Activated CD4-positive, alpha-beta T cell treated with anti-CD3 and anti-CD28 coated beads, Interleukin-2, amount 10 ng/mL, durations not matched to agents 7 days and 5 days (primary cell): ENCODE measurements around the gene UBAP1L. TPM values are rescaled to one million over a fixed set of nuclear protein-coding genes. Genes with fewer than 3 reads are reported as not detected.
"Not testable (repeated sequence)": the region's sequence is repeated elsewhere in the genome, so short reads cannot be mapped to it uniquely, and the experiment has no call there.

Experiments used
- CTCF ChIA-PET: fragments of 350-600 bp; sonication (Branson Sonifier 250); formaldehyde crosslinking; loops from one replicate; lab custom pipeline; 2021; ENCODE audit warnings: antibody characterized with exemption; lab: Charles Lee
- POLR2A ChIA-PET: fragments of 350-600 bp; sonication (Branson Sonifier 250); formaldehyde crosslinking; loops from one replicate; lab custom pipeline; 2021; ENCODE audit warnings: antibody characterized with exemption; lab: Charles Lee
- DNase-seq: peaks from one replicate; pipeline ENCODE4 v3.0.0-alpha.2; 2020
- H3K27ac Mint-ChIP-seq: one replicate; pipeline ENCODE4 v1.8.0; 2021; ENCODE audit warnings: mild to moderate bottlenecking, moderate library complexity, mixed read lengths
- H3K27me3 Mint-ChIP-seq: one replicate; pipeline ENCODE4 v1.8.0; 2021; ENCODE audit warnings: mixed read lengths
- H3K36me3 Mint-ChIP-seq: one replicate; pipeline ENCODE4 v1.8.0; 2021; ENCODE audit warnings: low read depth, mixed read lengths
- H3K4me1 Mint-ChIP-seq: one replicate; pipeline ENCODE4 v1.8.0; 2021; ENCODE audit warnings: mixed read lengths
- H3K4me3 Mint-ChIP-seq: one replicate; pipeline ENCODE4 v1.8.0; 2021; ENCODE audit warnings: mild to moderate bottlenecking, moderate library complexity, mixed read lengths
- H3K9me3 Mint-ChIP-seq: one replicate; pipeline ENCODE4 v1.8.0; 2021; ENCODE audit warnings: mixed read lengths
- total RNA-seq, 2 experiments: library from RNA; stranded (reverse); gene quantifications; one replicate each; pipeline ENCODE4 v1.2.3, GENCODE V29; 2021

UBAP1L gene
- total RNA-seq = 1 to 10 TPM; 3.8 to 5.3 TPM

DNA sequence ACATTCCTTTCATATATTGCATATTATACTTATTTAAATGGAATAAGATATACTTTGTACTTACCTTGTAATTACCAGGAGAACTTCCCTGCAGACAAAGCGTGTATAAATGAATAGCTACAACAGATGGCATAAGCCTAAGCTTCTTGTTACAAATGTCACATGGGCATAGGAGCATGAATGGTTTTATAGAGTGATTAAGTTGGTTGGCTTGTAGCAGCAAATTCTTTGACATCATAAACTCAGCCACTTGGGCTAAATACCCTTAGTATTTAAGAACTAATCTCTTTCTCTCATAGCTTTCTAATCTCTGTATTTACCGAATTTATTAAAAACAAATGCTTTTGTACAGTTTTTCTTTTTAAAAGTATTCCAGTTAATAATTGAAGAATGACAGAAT, at the start of gene UBAP1L:
Gene UBAP1L, minus strand, starts transcription at position 115 of the 400 bp plus-strand sequence. CDS start 8,985 bp downstream, outside the sequence.
- DNase-seq = no peak
- peaks cover 34% of the 10 kb centered on the region for H3K36me3 Mint-ChIP-seq
- no peak within 1 kb of the TSS for H3K4me3 Mint-ChIP-seq
- no peaks in the 10 kb centered on the region for H3K9me3 Mint-ChIP-seq
- no peak within 1 kb of the TSS for H3K27ac Mint-ChIP-seq
- POLR2A ChIA-PET = no interaction called here
- no peaks in the 10 kb centered on the region for H3K27me3 Mint-ChIP-seq
- no peaks in the 10 kb centered on the region for H3K4me1 Mint-ChIP-seq
- CTCF ChIA-PET = interaction anchor here (1.0 to 1.6 kb wide), 4 partner anchors 9 to 71 kb away, joined by 3 to 6 read pairs (median 4); no protein-coding TSS in a partner anchor

- Mint-ChIP-seq H3K9me3 (no peaks in the 10 kb centered on the region), H3K4me1 (peaks cover 2% of the 10 kb centered on the region), H3K36me3 (peaks cover 11% of the 10 kb centered on the region), H3K4me3 (no peak overlapping the region), H3K27me3 (no peaks in the 10 kb centered on the region), H3K27ac (no peak overlapping the region)
- DNase-seq = no peak
- ChIA-PET CTCF (no interaction called here), POLR2A (interaction anchor here (0.6 kb wide), 1 partner anchor 107 kb away, joined by 4 read pairs; no protein-coding TSS in a partner anchor)
Observed at GRCh38 chr15:65164139-65164538, 49.1 kb upstream of the UBAP1L start.

GRCh38 chr15:65163041-65163440, 48.0 kb upstream of the UBAP1L start:
- Mint-ChIP-seq H3K9me3 (no peaks in the 10 kb centered on the region), H3K36me3 (peaks cover 11% of the 10 kb centered on the region), H3K27ac (no peak overlapping the region), H3K27me3 (no peaks in the 10 kb centered on the region), H3K4me3 (no peak overlapping the region), H3K4me1 (peaks cover 2% of the 10 kb centered on the region)
- no peak for DNase-seq
- ChIA-PET CTCF (interaction anchor here (0.9 kb wide), 1 partner anchor 18 kb away, joined by 4 read pairs; no protein-coding TSS in a partner anchor), POLR2A (no interaction called here)

DNA sequence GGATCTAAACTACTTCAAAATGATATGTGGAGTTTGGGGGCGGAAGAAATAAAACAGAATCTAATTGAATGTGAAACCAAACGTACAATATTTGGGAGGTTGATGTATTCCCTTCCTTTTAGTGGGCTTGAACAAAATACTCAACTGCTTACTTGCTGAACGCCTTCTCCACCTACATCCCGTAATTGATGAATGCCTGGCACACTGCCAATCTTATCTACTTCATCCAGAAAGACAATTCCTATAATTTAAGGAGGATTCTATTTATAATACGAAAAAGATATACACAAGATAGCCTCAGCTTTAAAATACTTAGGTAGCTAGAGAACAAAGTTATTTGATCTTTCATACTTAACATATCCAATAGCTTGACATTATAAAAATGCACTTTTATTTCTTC, 41.7 kb upstream of the UBAP1L start:
- Mint-ChIP-seq H3K4me1 (no peaks in the 10 kb centered on the region), H3K27ac (no peak overlapping the region), H3K27me3 (no peaks in the 10 kb centered on the region), H3K4me3 (no peak overlapping the region), H3K36me3 (peaks cover 33% of the 10 kb centered on the region), H3K9me3 (no peaks in the 10 kb centered on the region)
- ChIA-PET POLR2A (no interaction called here), CTCF (interaction anchor here (1.0 kb wide), 1 partner anchor 141 kb away, joined by 3 read pairs; no protein-coding TSS in a partner anchor)
- no peak for DNase-seq

GRCh38 chr15:65154720-65155119, 39.7 kb upstream of the UBAP1L start:
- Mint-ChIP-seq H3K4me3 (no peak overlapping the region), H3K27me3 (no peaks in the 10 kb centered on the region), H3K4me1 (no peaks in the 10 kb centered on the region), H3K36me3 (peaks cover 36% of the 10 kb centered on the region), H3K27ac (no peak overlapping the region), H3K9me3 (no peaks in the 10 kb centered on the region)
- ChIA-PET CTCF (no interaction called here), POLR2A (no interaction called here)
- no peak for DNase-seq

DNA sequence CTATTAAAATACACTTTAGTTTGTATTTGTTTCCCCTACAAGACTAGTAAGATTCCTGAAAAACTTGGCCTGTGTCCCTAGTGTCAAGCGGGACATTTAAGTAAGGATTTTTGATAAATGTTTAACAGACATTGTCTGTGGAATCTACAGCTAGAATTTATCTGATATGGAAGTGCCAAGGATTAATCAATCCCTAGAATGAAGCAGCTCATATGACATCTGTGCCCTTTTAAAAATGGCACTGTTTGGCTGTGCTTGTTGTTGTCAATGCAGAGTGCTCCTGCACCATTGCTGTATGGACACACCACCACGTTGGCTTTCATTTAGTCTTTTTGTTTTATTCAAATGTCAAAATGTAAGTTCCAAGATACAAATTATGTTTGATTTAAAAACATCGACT, 32.9 kb upstream of the UBAP1L start:
- ChIA-PET POLR2A (no interaction called here), CTCF (interaction anchor here (0.9 kb wide), 1 partner anchor 31 kb away, joined by 4 read pairs; no protein-coding TSS in a partner anchor)
- peaks cover 17% of the 10 kb centered on the region for H3K36me3 Mint-ChIP-seq
- H3K4me1 Mint-ChIP-seq = no peaks in the 10 kb centered on the region
- H3K27me3 Mint-ChIP-seq = no peaks in the 10 kb centered on the region
- H3K4me3 Mint-ChIP-seq = no peak overlapping the region
- DNase-seq = no peak
- H3K27ac Mint-ChIP-seq = no peak overlapping the region
- no peaks in the 10 kb centered on the region for H3K9me3 Mint-ChIP-seq

DNA sequence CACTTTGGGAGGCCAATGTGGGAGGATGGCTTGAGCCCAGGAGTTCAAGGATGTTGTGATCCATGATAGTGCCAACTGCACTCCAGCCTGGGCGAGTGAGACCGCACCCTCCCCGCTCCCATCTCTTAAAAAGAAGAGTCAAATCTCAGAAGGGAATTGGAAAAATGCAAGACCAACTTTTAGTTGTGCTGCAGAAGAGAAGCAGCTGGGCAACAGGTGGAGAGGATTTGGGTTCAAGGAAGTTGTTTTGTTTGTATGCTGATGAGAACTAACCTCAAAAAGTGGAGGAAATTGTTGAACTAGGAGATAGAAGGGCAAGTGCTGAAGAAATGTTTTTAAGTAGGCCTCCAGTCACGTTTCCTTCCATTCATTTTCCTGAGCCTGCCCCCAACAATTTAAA, 31.4 kb upstream of the UBAP1L start:
- DNase-seq = no peak
- H3K4me1 Mint-ChIP-seq = no peaks in the 10 kb centered on the region
- H3K4me3 Mint-ChIP-seq = no peak overlapping the region
- POLR2A ChIA-PET = no interaction called here
- CTCF ChIA-PET = no interaction called here
- no peak overlapping the region for H3K27ac Mint-ChIP-seq
- H3K27me3 Mint-ChIP-seq = no peaks in the 10 kb centered on the region
- no peaks in the 10 kb centered on the region for H3K9me3 Mint-ChIP-seq
- H3K36me3 Mint-ChIP-seq = peaks cover 11% of the 10 kb centered on the region

DNA sequence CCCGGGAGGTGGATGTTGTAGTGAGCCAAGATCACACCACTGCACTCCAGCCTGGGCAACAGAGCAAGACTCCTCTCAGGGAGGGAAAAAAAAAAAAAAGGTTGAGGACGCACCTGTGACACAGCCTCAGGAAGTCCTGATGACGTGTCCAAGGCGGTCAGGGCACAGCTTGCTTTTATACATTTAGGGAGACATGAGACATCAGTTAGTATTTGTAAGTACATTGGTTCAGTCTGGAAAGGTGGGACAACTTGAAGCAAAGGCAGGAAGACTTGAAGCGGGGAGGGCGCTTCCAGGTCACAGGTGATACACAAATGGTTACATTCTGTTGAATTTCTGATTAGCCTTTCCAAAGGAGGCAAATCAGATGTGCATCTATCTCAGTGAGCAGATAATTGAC, 23.6 kb upstream of the UBAP1L start:
- H3K9me3 Mint-ChIP-seq, DNase-seq, H3K4me3 Mint-ChIP-seq, H3K27ac Mint-ChIP-seq, H3K27me3 Mint-ChIP-seq, H3K36me3 Mint-ChIP-seq, H3K4me1 Mint-ChIP-seq, POLR2A ChIA-PET: not testable (repeated sequence)
- CTCF ChIA-PET = interaction anchor here (0.6 to 0.7 kb wide), 2 partner anchors 24 to 1243 kb away, joined by 3 to 5 read pairs; partner anchors contain the start of gene UBAP1L

DNA sequence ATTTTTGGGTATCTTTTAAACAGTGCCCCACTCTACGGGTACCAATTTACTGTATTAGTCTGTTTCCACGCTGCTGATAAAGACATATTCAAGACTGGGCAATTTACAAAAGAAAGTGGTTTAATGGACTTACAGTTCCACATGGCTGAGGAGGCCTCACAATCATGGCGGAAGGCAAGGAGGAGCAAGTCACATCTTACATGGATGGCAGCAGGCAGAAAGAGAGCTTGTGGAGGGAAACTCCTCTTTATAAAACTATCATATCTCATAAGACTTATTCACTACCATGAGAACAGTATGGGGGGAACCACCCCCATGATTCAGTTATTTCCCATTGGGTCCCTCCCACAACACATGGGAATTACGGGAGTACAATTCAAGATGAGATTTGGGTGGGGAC, 22.9 kb upstream of the UBAP1L start:
- H3K36me3 Mint-ChIP-seq, H3K4me3 Mint-ChIP-seq, H3K27me3 Mint-ChIP-seq, POLR2A ChIA-PET, H3K4me1 Mint-ChIP-seq, CTCF ChIA-PET, DNase-seq, H3K27ac Mint-ChIP-seq, H3K9me3 Mint-ChIP-seq: not testable (repeated sequence)

- H3K27ac Mint-ChIP-seq, H3K36me3 Mint-ChIP-seq, H3K27me3 Mint-ChIP-seq, H3K9me3 Mint-ChIP-seq, POLR2A ChIA-PET, DNase-seq, H3K4me3 Mint-ChIP-seq, CTCF ChIA-PET: not testable (repeated sequence)
- peaks cover 14% of the 10 kb centered on the region for H3K4me1 Mint-ChIP-seq
Observed at GRCh38 chr15:65137089-65137488, 22.1 kb upstream of the UBAP1L start.

DNA sequence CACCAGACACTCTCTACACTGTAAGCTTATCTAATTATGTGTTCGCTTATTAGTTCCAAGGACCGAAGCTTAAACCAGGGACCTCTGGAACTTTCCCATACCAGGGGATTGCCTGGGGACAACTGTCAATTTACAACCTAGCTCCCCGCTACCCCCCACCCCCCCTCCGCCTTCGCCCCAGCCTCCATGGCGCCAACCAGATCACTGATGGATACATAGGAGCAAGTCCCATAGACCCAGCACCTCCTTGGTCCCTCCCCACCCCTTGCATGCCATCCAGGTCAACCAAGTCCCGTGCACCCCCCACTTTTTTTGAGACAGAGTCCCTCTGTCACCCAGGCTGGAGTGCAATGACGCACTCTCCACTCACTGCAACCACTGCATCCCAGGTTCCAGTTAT, 19.5 kb upstream of the UBAP1L start:
- DNase-seq = no peak
- CTCF ChIA-PET = interaction anchor here (0.6 kb wide), 1 partner anchor 1403 kb away, joined by 3 read pairs; no protein-coding TSS in a partner anchor

DNA sequence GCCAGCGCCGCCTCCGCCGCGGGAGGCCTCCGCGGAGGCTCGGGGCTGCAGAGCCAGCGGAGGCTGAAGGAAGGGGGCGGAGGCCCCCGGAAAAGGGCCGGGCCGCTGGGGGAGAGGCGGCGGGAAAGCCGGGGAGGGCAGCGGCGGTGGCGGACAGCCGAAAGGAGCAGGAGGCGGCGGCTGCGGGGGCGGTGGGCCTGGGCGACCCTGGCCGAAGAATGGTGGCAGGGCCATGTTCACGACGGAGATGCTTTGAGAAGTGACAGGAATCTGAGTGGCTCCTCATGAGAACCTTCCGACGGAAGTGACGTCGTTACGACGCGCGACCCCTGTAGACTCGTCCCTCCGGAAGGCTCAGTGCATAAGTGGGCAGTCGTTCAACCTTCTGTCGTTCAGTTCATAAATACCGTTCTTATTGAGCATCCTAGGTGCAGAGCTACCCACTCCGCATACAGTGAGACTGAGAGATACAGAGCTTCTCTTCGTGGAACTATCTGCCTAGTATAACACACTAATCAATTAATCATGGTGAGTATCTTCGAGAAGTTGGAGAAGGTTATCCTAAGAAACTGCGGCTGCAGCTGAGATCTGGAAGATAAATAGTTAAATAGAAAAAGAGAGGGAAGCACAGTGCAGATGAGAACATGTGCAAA, 18.7 kb upstream of the UBAP1L start, which contains the start of gene PDCD7:
Gene PDCD7, minus strand, starts transcription at position 261 of the 653 bp plus-strand sequence. Its CDS starts 27 bp downstream, at position 234.
- CTCF ChIA-PET = interaction anchor here (0.6 to 1.0 kb wide), 2 partner anchors 164 to 1404 kb away, joined by 3 to 4 read pairs; no protein-coding TSS in a partner anchor
- peak within 1 kb of the TSS; percentile 89 for H3K4me3 Mint-ChIP-seq
- H3K27ac Mint-ChIP-seq = peak within 1 kb of the TSS; percentile 94
- POLR2A ChIA-PET = interaction anchor here (0.6 kb wide), 1 partner anchor 171 kb away, joined by 3 read pairs; the partner anchor contains the start of gene RNU5B-1
- H3K4me1 Mint-ChIP-seq = peaks cover 29% of the 10 kb centered on the region
- no peaks in the 10 kb centered on the region for H3K27me3 Mint-ChIP-seq
- H3K36me3 Mint-ChIP-seq = peaks cover 5% of the 10 kb centered on the region
- peak; percentile 91 for DNase-seq
- H3K9me3 Mint-ChIP-seq = peaks cover 9% of the 10 kb centered on the region

More for the DNA sequence above, 19.5 kb upstream of the UBAP1L start:
- Mint-ChIP-seq H3K4me3 (peak overlapping the region; percentile 80), H3K9me3 (peaks cover 9% of the 10 kb centered on the region), H3K4me1 (peaks cover 27% of the 10 kb centered on the region), H3K27ac (peak overlapping the region; percentile 93), H3K36me3 (peaks cover 5% of the 10 kb centered on the region), H3K27me3 (no peaks in the 10 kb centered on the region)
- POLR2A ChIA-PET = no interaction called here

DNA sequence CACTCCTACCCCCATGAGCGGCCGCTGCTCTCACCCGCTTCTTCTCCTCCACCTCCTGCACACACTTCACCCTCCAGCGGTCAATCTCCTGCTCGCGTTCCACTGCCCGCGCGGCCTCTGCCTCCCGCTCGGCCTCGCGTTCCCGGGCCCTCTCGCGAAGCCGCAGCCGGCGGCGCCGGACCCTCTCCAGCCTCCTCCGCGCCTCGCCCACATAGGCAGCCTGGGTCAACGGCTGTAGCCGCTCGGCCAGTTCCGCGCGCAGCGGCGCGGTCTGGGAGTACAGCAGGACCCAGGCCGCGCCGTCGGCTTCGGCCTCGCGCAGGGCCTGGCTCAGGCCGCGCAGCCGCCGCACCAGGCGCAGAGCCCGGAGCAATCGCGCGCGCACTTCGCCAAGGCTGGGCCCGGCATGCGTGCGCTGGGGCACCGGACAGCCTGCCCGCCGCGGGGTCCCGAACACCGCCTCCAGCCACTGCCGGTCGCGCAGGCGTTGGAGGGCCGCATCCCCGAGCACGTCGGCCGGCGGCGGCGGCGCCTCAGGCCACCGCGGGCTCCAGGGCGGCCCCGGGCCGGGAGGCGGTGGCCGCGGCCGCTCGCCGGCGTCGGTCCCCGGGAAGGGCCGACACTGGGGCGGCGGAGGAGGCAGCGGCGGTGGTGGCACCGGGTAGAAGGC, 18.0 kb upstream of the UBAP1L start:
- Mint-ChIP-seq H3K4me3 (peak overlapping the region; percentile 89), H3K27ac (peak overlapping the region; percentile 94), H3K27me3 (no peaks in the 10 kb centered on the region), H3K9me3 (peaks cover 9% of the 10 kb centered on the region), H3K4me1 (peaks cover 29% of the 10 kb centered on the region), H3K36me3 (peaks cover 7% of the 10 kb centered on the region)
- POLR2A ChIA-PET = no interaction called here
- peak; percentile 10 for DNase-seq
- CTCF ChIA-PET = interaction anchor here (1.0 kb wide), 1 partner anchor 165 kb away, joined by 4 read pairs; no protein-coding TSS in a partner anchor
